Body of pancreas (tissue), 4 donors: ENCODE data around the gene LCN6. TPM values are rescaled to one million over a fixed set of nuclear protein-coding genes. Genes with fewer than 3 reads are reported as not detected.

Experiments used
- ATAC-seq: fragments of 150-250 bp; one replicate; pipeline ENCODE4 v1.9.1; 2016
- DNase-seq, 4 donors: peaks; one replicate each; pipeline ENCODE4 v3.0.0-alpha.2; 2019
- H3K27ac ChIP-seq, 4 donors: fragments of 200-600 bp; sonication (generic); 1 replicate in 3 of 4; 2 replicates in 1 of 4; pipeline versions ENCODE4 v1.5.1 to v1.6.1; 2016 to 2019; ENCODE audit warnings: mild to moderate bottlenecking in 1 of 4, mixed read lengths in 1 of 4, moderate library complexity in 1 of 4
- H3K27me3 ChIP-seq, 2 donors: fragments of 200-600 bp; sonication (generic); one replicate each; pipeline ENCODE4 v1.6.0; 2016; ENCODE audit warnings: mild to moderate bottlenecking in 1 of 2
- H3K36me3 ChIP-seq, 2 donors: fragments of 200-600 bp; sonication (generic); replicated peaks in 1 of 2; 2 replicates each; pipeline ENCODE4 v1.5.1; 2016; ENCODE audit warnings: low read depth in 2 of 2; ENCODE audit not compliant: insufficient read depth in 1 of 2
- H3K4me1 ChIP-seq: fragments of 200-600 bp; sonication (generic); one replicate; pipeline ENCODE4 v1.6.0; 2016
- H3K4me3 ChIP-seq, 2 donors: fragments of 200-600 bp; sonication (generic); 1 replicate in 1 of 2; 2 replicates in 1 of 2; pipeline ENCODE4 v1.5.1; 2016 to 2019
- H3K9me3 ChIP-seq, 3 donors: fragments of 200-600 bp; sonication (generic); 1 replicate in 2 of 3; 2 replicates in 1 of 3; pipeline ENCODE4 v1.5.1; 2016
- CTCF ChIP-seq, 7 experiments: fragments of 450-650 bp in 4 of 7; fragments of 200-600 bp in 3 of 7; sonication (generic) in 3 of 7; IDR thresholded peaks; one replicate each; pipeline ENCODE4 v1.5.1; 2016 to 2019; ENCODE audit warnings: antibody characterized with exemption in 7 of 7
- POLR2A ChIP-seq, 3 donors: fragments of 450-650 bp; IDR thresholded peaks; one replicate each; pipeline ENCODE4 v1.6.1; 2016; ENCODE audit warnings: antibody characterized with exemption in 3 of 3, mild to moderate bottlenecking in 2 of 3
- WGBS, 2 donors: methylation state at CpG; one replicate each; pipeline ENCODE4 v1.1.5; 2017; 5-methylcytosine and 5-hydroxymethylcytosine counted together
- intact Hi-C: fragments of 100-400 bp; cut with DNase I; formaldehyde crosslinking; loops from one replicate; pipeline ENCODE4 v1.15.1; 2023
- total RNA-seq, 2 donors: library from RNA; depleted of rRNA; stranded (reverse); fragments of >200 nt; gene quantifications; one replicate each; pipeline ENCODE4 v1.1.0, GENCODE V29; 2016

Gene LCN6
- total RNA-seq, 2 donors from 2014 or later = not detected

- no peak for DNase-seq
- H3K36me3 ChIP-seq = no peaks in the 10 kb centered on the region
- H3K9me3 ChIP-seq = no peaks in the 10 kb centered on the region
- H3K4me3 ChIP-seq = no peak overlapping the region
- ATAC-seq = no peak
- WGBS, 2 donors = 63 to 86% methylated on average over 11 of the region's 11 CpGs
- TF ChIP-seq CTCF (IDR thresholded peaks at IDR 0.05) = no peak
- TF ChIP-seq POLR2A (IDR thresholded peaks at IDR 0.05) = no peak
- H3K27me3 ChIP-seq = no peaks in the 10 kb centered on the region
- peaks cover 53% of the 10 kb centered on the region for H3K4me1 ChIP-seq
- intact Hi-C loops = no loop called here
- H3K27ac ChIP-seq = peak overlapping the region; percentile 34 to 87 (median 79)
Measured at GRCh38 chr9:136698635-136699246, 49.6 kb downstream of the LCN6 start.

GRCh38 chr9:136697821-136698526, 50.4 kb downstream of the LCN6 start:
- Histone ChIP-seq H3K9me3 (no peaks in the 10 kb centered on the region), H3K27me3 (no peaks in the 10 kb centered on the region), H3K4me3 (no peak overlapping the region), H3K4me1 (peaks cover 61% of the 10 kb centered on the region), H3K36me3 (no peaks in the 10 kb centered on the region), H3K27ac (peak overlapping the region; percentile 67 to 87 (median 79))
- peak; percentile 48 to 70 (median 68) for DNase-seq
- ATAC-seq = peak; percentile 6
- intact Hi-C loops = no loop called here
- 18 to 20% methylated on average over 18 to 20 of the region's 20 CpGs for WGBS, 2 donors
- TF ChIP-seq POLR2A (IDR thresholded peaks at IDR 0.05) (no peak), CTCF (IDR thresholded peaks at IDR 0.05) (peak in 1 of 7 experiments; percentile 10)

- no peaks in the 10 kb centered on the region for H3K27me3 ChIP-seq
- TF ChIP-seq POLR2A (IDR thresholded peaks at IDR 0.05) = no peak
- no peak for TF ChIP-seq CTCF (IDR thresholded peaks at IDR 0.05)
- DNase-seq (peak in 3 of 4 donors; percentile 34 to 43 (median 37)), ATAC-seq (no peak)
- H3K9me3 ChIP-seq = no peaks in the 10 kb centered on the region
- H3K4me3 ChIP-seq = no peak overlapping the region
- peak overlapping the region; percentile 67 to 87 (median 79) for H3K27ac ChIP-seq
- WGBS, 2 donors = 32 to 51% methylated on average over 16 to 23 of the region's 23 CpGs
- H3K4me1 ChIP-seq = peaks cover 67% of the 10 kb centered on the region
- intact Hi-C loops = no loop called here
- H3K36me3 ChIP-seq = no peaks in the 10 kb centered on the region
Measured at GRCh38 chr9:136697146-136697820, 51.0 kb downstream of the LCN6 start.

GRCh38 chr9:136696502-136696901, 51.8 kb downstream of the LCN6 start:
- WGBS, 2 donors = 74 to 82% methylated on average over 4 to 9 of the region's 9 CpGs
- DNase-seq = peak in 2 of 4 donors; percentile 12 to 24

More at GRCh38 chr9:136696502-136696901, 51.8 kb downstream of the LCN6 start:
- no peaks in the 10 kb centered on the region for H3K9me3 ChIP-seq
- peaks cover 74% of the 10 kb centered on the region for H3K4me1 ChIP-seq
- TF ChIP-seq CTCF (IDR thresholded peaks at IDR 0.05) = no peak
- no peak for TF ChIP-seq POLR2A (IDR thresholded peaks at IDR 0.05)
- no peaks in the 10 kb centered on the region for H3K27me3 ChIP-seq
- H3K27ac ChIP-seq = peak overlapping the region; percentile 92 to 97 (median 94)
- ATAC-seq = no peak
- H3K36me3 ChIP-seq = no peaks in the 10 kb centered on the region
- intact Hi-C loops = no loop called here
- no peak overlapping the region for H3K4me3 ChIP-seq
